Measurements from ENCODE around the gene CCDC85C. TPM values are rescaled to one million over a fixed set of nuclear protein-coding genes. Genes with fewer than 3 reads are reported as not detected.

CCDC85C gene
- total RNA-seq, 1 experiment from 2014 or later: 33.2 TPM

DNA sequence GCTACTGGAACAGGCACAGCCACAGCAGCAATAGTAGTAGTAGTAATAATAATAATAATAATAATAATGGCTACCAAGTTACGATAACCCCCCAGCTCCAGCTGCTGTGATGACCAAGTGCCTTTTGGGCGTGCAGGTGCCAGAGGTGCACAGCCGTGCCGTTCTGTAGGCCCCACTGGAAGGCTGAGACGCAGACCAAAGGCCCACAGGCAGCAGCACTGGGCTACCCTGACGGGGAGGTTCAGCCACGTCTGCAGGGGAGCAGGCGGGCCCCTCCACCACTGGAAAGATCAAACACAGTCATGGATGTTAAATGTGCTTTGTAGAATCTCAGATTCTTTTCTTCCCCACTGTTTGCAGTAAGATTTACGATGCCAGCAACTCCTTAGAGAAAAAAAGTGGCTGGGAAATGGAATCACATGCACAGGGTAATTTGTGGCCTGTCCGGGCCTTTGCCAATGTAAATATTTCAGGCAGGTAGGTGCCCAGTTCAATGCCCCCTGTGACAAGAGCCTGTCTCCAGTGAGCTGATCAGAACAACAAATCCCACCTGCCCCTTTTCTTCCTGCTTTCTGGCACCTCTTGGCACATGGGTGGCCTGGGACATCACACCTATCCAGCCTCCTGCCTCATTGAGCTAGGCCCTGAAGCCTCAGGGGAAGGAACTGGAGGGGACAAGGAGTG, 32.6 kb downstream of the CCDC85C start:
- Mint-ChIP-seq H3K4me1 (peaks cover 83 to 99% of the 10 kb centered on the region in 2 experiments), H3K36me3 (ENCODE audit: insufficient read depth in 1 of 3, low read depth in 3 of 3) (0 out of 7 replicates have a peak, but pooled peaks cover 0 to 1% (median 0%) of the 10 kb centered on the region in 3 experiments), H3K9me3 (no peaks in the 10 kb centered on the region; a peak in 1 of 5 replicates), H3K27me3 (ENCODE audit: low read depth) (peaks cover 20% of the 10 kb centered on the region), H3K4me3 (peak overlapping the region in 1 of 2 experiments; percentile 51; a peak in 1 of 5 replicates), H3K27ac (peak overlapping the region in 2 of 3 experiments; percentile 80 to 83; a peak in 3 of 7 replicates)
- H3K79me1 ChIP-seq (ENCODE audit: insufficient read depth, low read depth, low read length, poor library complexity, severe bottlenecking): no peaks in the 10 kb centered on the region
- H2BK120ac ChIP-seq (ENCODE audit: low read depth, low read length, poor library complexity, severe bottlenecking): no peak overlapping the region
- H2BK5ac ChIP-seq (ENCODE audit: insufficient read length, low read length): no peak overlapping the region
- no peak overlapping the region for H3T11ph ChIP-seq (ENCODE audit: low read length)
- TF ChIP-seq, protein P1, sequence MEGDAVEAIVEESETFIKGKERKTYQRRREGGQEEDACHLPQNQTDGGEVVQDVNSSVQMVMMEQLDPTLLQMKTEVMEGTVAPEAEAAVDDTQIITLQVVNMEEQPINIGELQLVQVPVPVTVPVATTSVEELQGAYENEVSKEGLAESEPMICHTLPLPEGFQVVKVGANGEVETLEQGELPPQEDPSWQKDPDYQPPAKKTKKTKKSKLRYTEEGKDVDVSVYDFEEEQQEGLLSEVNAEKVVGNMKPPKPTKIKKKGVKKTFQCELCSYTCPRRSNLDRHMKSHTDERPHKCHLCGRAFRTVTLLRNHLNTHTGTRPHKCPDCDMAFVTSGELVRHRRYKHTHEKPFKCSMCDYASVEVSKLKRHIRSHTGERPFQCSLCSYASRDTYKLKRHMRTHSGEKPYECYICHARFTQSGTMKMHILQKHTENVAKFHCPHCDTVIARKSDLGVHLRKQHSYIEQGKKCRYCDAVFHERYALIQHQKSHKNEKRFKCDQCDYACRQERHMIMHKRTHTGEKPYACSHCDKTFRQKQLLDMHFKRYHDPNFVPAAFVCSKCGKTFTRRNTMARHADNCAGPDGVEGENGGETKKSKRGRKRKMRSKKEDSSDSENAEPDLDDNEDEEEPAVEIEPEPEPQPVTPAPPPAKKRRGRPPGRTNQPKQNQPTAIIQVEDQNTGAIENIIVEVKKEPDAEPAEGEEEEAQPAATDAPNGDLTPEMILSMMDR (conservative IDR thresholded peaks at IDR 0.05): no peak
- no peak overlapping the region for H2AFZ ChIP-seq (ENCODE audit: low read length)
- H3K27me3 ChIP-seq (ENCODE audit: insufficient read depth, low read length): no peaks in the 10 kb centered on the region
- no CpG with 5 or more reads among the region's 10 CpGs for WGBS (ENCODE audit: extremely low coverage, insufficient read length, low lambda C conversion rate)
- no peak overlapping the region for H3K18ac ChIP-seq (ENCODE audit: insufficient read length, low read depth, low read length)
- no peak overlapping the region for H3K56ac ChIP-seq (ENCODE audit: insufficient read length, low read depth, low read length)
- no peaks in the 10 kb centered on the region for H3K23me2 ChIP-seq (ENCODE audit: insufficient read length, low read depth, low read length, poor library complexity, severe bottlenecking)
- H3K4ac ChIP-seq (ENCODE audit: low read depth, low read length): no peak overlapping the region
- H2AK5ac ChIP-seq (ENCODE audit: insufficient read length, low read length): no peak overlapping the region
- H3K4me2 ChIP-seq (ENCODE audit: insufficient read depth, insufficient read length, low read length): no peak overlapping the region
- H4K91ac ChIP-seq (ENCODE audit: insufficient read length, low read depth, low read length): no peak overlapping the region
- peak overlapping the region; percentile 68; the same call in 1 of the 2 replicates for H3K14ac ChIP-seq (ENCODE audit: insufficient read depth, low read length)
- no peak overlapping the region for H4K8ac ChIP-seq (replicated peaks; ENCODE audit: insufficient read length, low read depth, low read length)
- no peaks in the 10 kb centered on the region for H3K9me3 ChIP-seq (ENCODE audit: control insufficient read depth, low read depth, low read length)
- H2BK12ac ChIP-seq (ENCODE audit: insufficient read length, low read depth, low read length): no peak overlapping the region
- no peak overlapping the region for H3K27ac ChIP-seq (ENCODE audit: insufficient read length, low read depth, low read length)
- H3K23ac ChIP-seq (ENCODE audit: insufficient read length, low read depth, low read length): no peak overlapping the region
- H4K20me1 ChIP-seq (ENCODE audit: control insufficient read depth, insufficient read depth, insufficient read length): no peaks in the 10 kb centered on the region
- H3K9ac ChIP-seq (ENCODE audit: extremely low read depth, insufficient read length, low read length): no peak overlapping the region
- H4K5ac ChIP-seq (ENCODE audit: insufficient read length, low read depth, low read length): no peak overlapping the region
- H2BK20ac ChIP-seq (ENCODE audit: low read depth, low read length, poor library complexity, severe bottlenecking): no peak overlapping the region
- H3K79me2 ChIP-seq (ENCODE audit: insufficient read depth, low read length): no peaks in the 10 kb centered on the region; the same call in 1 of the 2 replicates
- DNase-seq: no peak
- H2BK15ac ChIP-seq (ENCODE audit: low read depth, low read length): no peak overlapping the region
- peaks cover 7% of the 10 kb centered on the region; the same call in 1 of the 2 replicates for H3K4me1 ChIP-seq (ENCODE audit: insufficient read depth, low read length)
